GM12801 (cell line): ENCODE measurements around the gene TMCO4.

Experiments
- TF ChIP-seq, protein P1 (sequence below): IDR thresholded peaks from one replicate; pipeline ENCODE4 v1.5.1; 2011; ENCODE audit warnings: control low read depth; ENCODE audit not compliant: insufficient read length; ENCODE audit errors: extremely low read depth

The TMCO4 gene

DNA sequence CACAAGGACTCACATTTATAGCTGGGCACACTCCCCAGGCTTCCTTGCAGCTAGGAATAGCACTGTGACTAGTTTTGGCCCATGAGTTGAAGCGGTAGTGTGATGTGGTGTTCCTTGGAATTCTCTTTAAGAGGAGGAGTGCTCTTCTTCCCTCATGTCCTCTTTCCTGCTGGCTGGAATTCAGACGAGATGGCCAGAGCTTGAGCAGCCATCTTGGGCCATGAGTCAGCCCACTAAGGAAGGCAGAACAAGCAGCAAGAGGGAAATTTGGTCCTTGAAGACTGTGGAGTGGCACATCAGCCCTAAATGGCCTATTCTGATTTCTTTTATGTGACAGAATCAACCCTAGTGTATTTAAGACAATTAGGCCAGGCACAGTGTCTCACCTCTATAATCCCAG, 115.0 kb downstream of the TMCO4 start:
- TF ChIP-seq, protein P1, sequence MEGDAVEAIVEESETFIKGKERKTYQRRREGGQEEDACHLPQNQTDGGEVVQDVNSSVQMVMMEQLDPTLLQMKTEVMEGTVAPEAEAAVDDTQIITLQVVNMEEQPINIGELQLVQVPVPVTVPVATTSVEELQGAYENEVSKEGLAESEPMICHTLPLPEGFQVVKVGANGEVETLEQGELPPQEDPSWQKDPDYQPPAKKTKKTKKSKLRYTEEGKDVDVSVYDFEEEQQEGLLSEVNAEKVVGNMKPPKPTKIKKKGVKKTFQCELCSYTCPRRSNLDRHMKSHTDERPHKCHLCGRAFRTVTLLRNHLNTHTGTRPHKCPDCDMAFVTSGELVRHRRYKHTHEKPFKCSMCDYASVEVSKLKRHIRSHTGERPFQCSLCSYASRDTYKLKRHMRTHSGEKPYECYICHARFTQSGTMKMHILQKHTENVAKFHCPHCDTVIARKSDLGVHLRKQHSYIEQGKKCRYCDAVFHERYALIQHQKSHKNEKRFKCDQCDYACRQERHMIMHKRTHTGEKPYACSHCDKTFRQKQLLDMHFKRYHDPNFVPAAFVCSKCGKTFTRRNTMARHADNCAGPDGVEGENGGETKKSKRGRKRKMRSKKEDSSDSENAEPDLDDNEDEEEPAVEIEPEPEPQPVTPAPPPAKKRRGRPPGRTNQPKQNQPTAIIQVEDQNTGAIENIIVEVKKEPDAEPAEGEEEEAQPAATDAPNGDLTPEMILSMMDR, result no peak

DNA sequence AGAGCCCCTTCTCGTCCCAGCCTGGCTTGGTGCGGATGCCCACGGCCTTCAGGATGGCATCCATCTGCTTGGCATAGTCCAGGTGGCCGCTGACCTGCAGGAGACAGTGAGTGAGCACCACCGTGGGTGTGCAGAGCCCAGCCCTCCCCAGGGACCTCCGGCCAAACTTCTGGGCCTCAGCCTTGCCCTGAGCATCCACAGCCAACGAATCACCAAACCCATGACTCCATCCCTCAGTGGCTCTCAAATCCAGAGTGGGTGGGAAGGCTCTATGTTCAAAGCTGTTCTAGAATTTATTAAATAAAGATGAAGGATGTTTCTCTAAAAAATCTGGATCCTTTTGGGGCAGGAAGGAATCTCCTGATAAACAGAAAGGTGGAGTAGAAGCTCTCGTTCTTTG, 116.4 kb downstream of the TMCO4 start:
- TF ChIP-seq, protein P1, result no peak

GRCh38 chr1:19682901-19683300, 116.8 kb downstream of the TMCO4 start:
- TF ChIP-seq, protein P1, result no peak

DNA sequence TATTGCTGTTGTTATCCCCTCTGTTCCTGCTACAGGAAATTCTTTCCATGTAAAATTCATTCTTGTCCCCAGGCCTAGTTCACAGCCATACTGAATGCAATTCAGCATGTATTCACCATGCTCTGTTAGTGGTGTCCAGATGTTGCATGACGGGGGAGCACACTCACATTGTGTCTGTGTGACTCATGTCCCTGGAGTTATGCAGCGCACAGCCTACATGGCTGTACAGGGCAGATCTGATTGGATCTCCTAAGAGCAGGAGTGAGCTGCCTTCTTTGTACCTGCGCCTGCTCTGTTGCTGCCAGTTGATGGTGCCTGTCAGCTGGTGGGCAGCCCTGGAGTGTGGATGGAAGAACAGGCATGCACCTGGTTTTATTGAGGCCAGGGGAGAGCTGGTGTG, 117.5 kb downstream of the TMCO4 start:
- TF ChIP-seq, protein P1, result no peak

DNA sequence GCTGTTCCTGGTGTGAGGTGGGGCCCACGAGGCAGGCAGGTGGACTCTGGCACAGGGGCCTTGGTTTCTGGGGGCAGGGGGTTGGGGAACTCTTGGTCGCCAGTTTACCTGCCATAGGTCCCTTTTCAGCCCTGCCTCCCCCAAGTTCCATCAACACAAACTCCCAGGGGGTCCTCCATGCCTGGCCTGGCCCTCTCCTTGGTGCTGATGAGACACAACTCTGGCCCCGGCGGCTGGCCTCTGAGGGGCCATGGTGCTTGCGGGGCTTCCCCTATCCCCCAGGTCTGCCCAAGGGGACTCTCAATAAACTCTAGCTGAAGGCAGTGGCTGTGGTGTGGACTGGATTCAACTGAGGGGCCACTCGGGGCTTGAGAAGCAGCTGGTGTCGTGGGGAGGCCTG, 119.1 kb downstream of the TMCO4 start:
- TF ChIP-seq, protein P1, result no peak

DNA sequence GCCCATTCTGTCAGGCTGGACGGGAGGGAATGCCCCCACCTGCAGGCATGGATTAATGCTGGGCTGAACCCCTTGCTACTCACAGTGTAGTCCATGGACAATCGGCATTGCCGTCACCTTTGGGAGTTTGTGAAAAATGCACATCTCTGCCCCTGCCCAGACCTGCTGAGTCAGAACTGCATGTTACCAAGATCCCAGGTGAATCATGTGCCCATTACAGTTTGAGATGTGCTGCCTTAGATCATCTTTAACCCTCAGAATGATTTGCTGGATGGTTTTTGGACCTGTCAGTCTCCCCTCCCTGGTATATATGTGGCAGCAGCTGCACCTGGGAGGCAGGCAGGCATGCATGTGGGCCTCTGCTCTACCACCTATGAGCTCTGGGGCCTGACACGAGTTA, 120.0 kb downstream of the TMCO4 start:
- TF ChIP-seq, protein P1, result no peak

- TF ChIP-seq, protein P1, result no peak
These were observed 120.7 kb downstream of the TMCO4 start for GRCh38 chr1:19678931-19679453.

DNA sequence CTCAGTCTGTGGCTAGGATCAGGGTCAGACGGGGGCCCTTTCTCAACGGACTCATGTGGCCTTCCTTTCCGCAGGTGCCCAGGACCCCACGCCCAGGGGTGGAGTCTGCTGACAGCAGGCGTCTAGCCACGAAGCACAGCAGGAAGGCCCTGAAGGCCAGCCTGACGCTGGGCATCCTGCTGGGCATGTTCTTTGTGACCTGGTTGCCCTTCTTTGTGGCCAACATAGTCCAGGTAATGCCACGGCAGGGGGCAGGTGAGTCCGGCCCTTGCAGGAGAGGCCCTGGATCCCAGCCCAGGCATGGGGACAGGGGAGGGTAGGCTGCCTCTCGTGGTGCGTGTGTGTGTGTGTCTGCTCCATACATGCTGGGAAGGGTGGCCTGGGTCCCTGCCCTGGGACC, 121.2 kb downstream of the TMCO4 start:
- TF ChIP-seq, protein P1, result no peak
